HepG2 (cell line): ENCODE data around the gene COQ8A. TPM values are rescaled to one million over a fixed set of nuclear protein-coding genes. Genes with fewer than 3 reads are reported as not detected.
A peak's percentile ranks its signal among the peaks of the same experiment; 100 is the strongest.

Source experiments
- BORCS8-MEF2B ChIP-seq: sonication (generic); formaldehyde crosslinking; IDR thresholded peaks from 2 replicates; pipeline ENCODE4 v1.8.0; 2022; ENCODE audit warnings: mild to moderate bottlenecking, missing genetic modification reagents
- BRF2 ChIP-seq: sonication (generic); formaldehyde crosslinking; IDR thresholded peaks from 2 replicates; pipeline ENCODE4 v1.8.1; 2022; ENCODE audit warnings: mild to moderate bottlenecking, missing genetic modification reagents
- CCAR2 ChIP-seq: fragments of 200-400 bp; formaldehyde crosslinking; optimal IDR thresholded peaks from 2 replicates; pipeline ENCODE3; 2018; ENCODE audit warnings: low read depth, mild to moderate bottlenecking, low read length, moderate library complexity
- CEBPZ ChIP-seq: IDR thresholded peaks from 2 replicates; pipeline ENCODE4 v1.6.1; 2012; ENCODE audit warnings: low read length, improper control_type of control experiment
- CHD4 ChIP-seq: fragments of 200-600 bp; sonication (generic); IDR thresholded peaks from 2 replicates; pipeline ENCODE4 v1.7.0; 2017; ENCODE audit warnings: mild to moderate bottlenecking, low read length, borderline replicate concordance
- FOXO4 ChIP-seq: sonication (generic); formaldehyde crosslinking; conservative IDR thresholded peaks from 2 replicates; pipeline ENCODE4 v1.8.1; 2023; ENCODE audit warnings: missing genetic modification reagents
- HNRNPLL ChIP-seq: fragments of 200-400 bp; formaldehyde crosslinking; IDR thresholded peaks from 2 replicates; pipeline ENCODE4 v1.6.1; 2017; ENCODE audit warnings: mild to moderate bottlenecking, low read depth, low read length; ENCODE audit not compliant: poor library complexity, severe bottlenecking
- KDM3A ChIP-seq: IDR thresholded peaks from 2 replicates; pipeline ENCODE4 v1.6.1; 2018; ENCODE audit warnings: low read depth, missing compliant biosample characterization
- KLF6 ChIP-seq: IDR thresholded peaks from 2 replicates; pipeline ENCODE4 v1.8.0; 2016; ENCODE audit warnings: missing biosample characterization, missing genetic modification reagents
- MTA1 ChIP-seq: sonication (generic); formaldehyde crosslinking; IDR thresholded peaks from 2 replicates; pipeline ENCODE4 v1.4.0; 2020; ENCODE audit warnings: missing genetic modification reagents, mild to moderate bottlenecking, borderline replicate concordance
- MTF1 ChIP-seq: sonication (generic); formaldehyde crosslinking; IDR thresholded peaks from 2 replicates; pipeline ENCODE4 v1.5.0; 2020; ENCODE audit warnings: missing genetic modification reagents
- NCOA1 ChIP-seq: sonication (generic); formaldehyde crosslinking; IDR thresholded peaks from 2 replicates; pipeline ENCODE4 v1.9.0; 2021; ENCODE audit warnings: missing genetic modification reagents
- SIX4 ChIP-seq: sonication (generic); formaldehyde crosslinking; IDR thresholded peaks from 2 replicates; pipeline ENCODE4 v1.4.0; 2020; ENCODE audit warnings: missing genetic modification reagents
- SNAI1 ChIP-seq: sonication (generic); formaldehyde crosslinking; IDR thresholded peaks from 2 replicates; pipeline ENCODE4 v1.5.0; 2020; ENCODE audit warnings: mild to moderate bottlenecking, missing genetic modification reagents, borderline replicate concordance
- TFAP4 ChIP-seq: sonication (generic); IDR thresholded peaks from 2 replicates; pipeline ENCODE4 v1.6.1; 2016; ENCODE audit warnings: low read depth, borderline replicate concordance
- ZFAT ChIP-seq: sonication (generic); formaldehyde crosslinking; conservative IDR thresholded peaks from 2 replicates; pipeline ENCODE4 v1.8.1; 2023; ENCODE audit warnings: missing genetic modification reagents, inconsistent platforms
- ZNF556 ChIP-seq: sonication (generic); formaldehyde crosslinking; IDR thresholded peaks from 2 replicates; pipeline ENCODE4 v1.4.0; 2020; ENCODE audit warnings: mild to moderate bottlenecking, missing genetic modification reagents, borderline replicate concordance
- ZNF639 ChIP-seq: conservative IDR thresholded peaks from 2 replicates; pipeline ENCODE4 v1.6.1; 2018; ENCODE audit warnings: missing genetic modification reagents
- ZNF800 ChIP-seq: sonication (generic); formaldehyde crosslinking; IDR thresholded peaks from 2 replicates; pipeline ENCODE4 v1.4.0; 2020; ENCODE audit warnings: missing genetic modification reagents
- polyA plus RNA-seq, 8 experiments: library from polyadenylated mRNA; depleted of rRNA in 3 of 8; stranded (reverse) in 7 of 8; unstranded in 1 of 8; fragments of >200 nt; fragmentation: Illumina TruSeq in 4 of 8; extraction: Trizol in 4 of 8; gene quantifications; 2 replicates each; pipeline versions ENCODE4 v1.2.1 to v1.2.3, GENCODE V29; 2011 to 2016; ENCODE audit warnings: low read depth in 4 of 8, missing spikeins in 1 of 8, mixed read lengths in 1 of 8; ENCODE audit not compliant: insufficient read depth in 1 of 8
- total RNA-seq, 5 experiments: library from RNA; depleted of rRNA; stranded (reverse); fragments of >200 nt; fragmentation: Illumina TruSeq; extraction: Trizol; gene quantifications; 2 replicates each; pipeline ENCODE4 v1.2.3, GENCODE V29; 2016; ENCODE audit warnings: low read depth in 1 of 5

The COQ8A gene
- total and polyA plus RNA-seq, 2 of the 13 experiments (the other 11 are each of a cell fraction or from before 2014, with no cell fraction given) = 60.4 to 88.7 TPM

- TF ChIP-seq KDM3A (CRISPR knock-in tag) (no peak), BORCS8-MEF2B (CRISPR knock-in tag) (peak; percentile 48; the same call in 1 of the 2 replicates), SIX4 (CRISPR knock-in tag) (no peak), MTA1 (peak; percentile 60; the same call in 1 of the 2 replicates), KLF6 (CRISPR knock-in tag) (no peak; the same call in 1 of the 2 replicates), ZNF639 (CRISPR knock-in tag) (no peak), TFAP4 (peak; percentile 96), HNRNPLL (no peak), CHD4 (no peak), CEBPZ (no peak), ZFAT (no peak), FOXO4 (CRISPR knock-in tag) (no peak), MTF1 (CRISPR knock-in tag) (no peak), ZNF556 (CRISPR knock-in tag) (no peak), ZNF800 (CRISPR knock-in tag) (no peak), BRF2 (peak; percentile 33; the same call in 1 of the 2 replicates), SNAI1 (CRISPR knock-in tag) (no peak), NCOA1 (no peak), CCAR2 (no peak)
These were observed 5.2 kb downstream of the COQ8A start (continued) for GRCh38 chr1:226945106-226945857.
